H1 (cell line): Measurements from ENCODE around the gene LAMA4. TPM values are rescaled to one million over a fixed set of nuclear protein-coding genes. Genes with fewer than 3 reads are reported as not detected.

Source experiments
- CEBPB ChIP-seq: IDR thresholded peaks from 2 replicates; pipeline ENCODE4 v1.6.1; 2012; ENCODE audit warnings: low read depth, low read length
- KDM5A ChIP-seq: fragments of 200-600 bp; IDR thresholded peaks from 2 replicates; pipeline ENCODE4 v1.7.1; 2012; ENCODE audit warnings: mild to moderate bottlenecking, low read length, inconsistent platforms, mixed read lengths
- NRF1 ChIP-seq: IDR thresholded peaks from 2 replicates; pipeline ENCODE4 v1.6.1; 2011; ENCODE audit warnings: mild to moderate bottlenecking, low read depth, low read length, improper control_type of control experiment
- RAD21 ChIP-seq, 2 experiments: IDR thresholded peaks in 1 of 2; conservative IDR thresholded peaks in 1 of 2; 2 replicates each; pipeline ENCODE4 v1.6.1; 2011; ENCODE audit warnings: low read depth in 2 of 2, low read length in 2 of 2, improper control_type of control experiment in 1 of 2, inconsistent platforms in 1 of 2, mild to moderate bottlenecking in 1 of 2, moderate library complexity in 1 of 2
- polyA plus RNA-seq, 7 experiments: library from polyadenylated mRNA; depleted of rRNA in 3 of 7; stranded (reverse) in 5 of 7; unstranded in 2 of 7; fragments of >200 nt in 5 of 7; fragments of 200-250 nt in 2 of 7; gene quantifications; 1 replicate in 5 of 7; 2 replicates in 1 of 7; 4 replicates in 1 of 7; pipeline versions ENCODE4 v1.2.1 to v1.2.3, GENCODE V29; 2011 to 2013; ENCODE audit warnings: missing spikeins in 2 of 7, mixed read lengths in 2 of 7
- total RNA-seq: library from RNA; stranded (reverse); fragmentation: NEBNext Ultra II Directional; extraction: Animal tissue kit (Norgen Biotek cat#: 25700); gene quantifications from 2 replicates; pipeline ENCODE4 v1.2.1, GENCODE V29; 2021

Gene LAMA4
- total and polyA plus RNA-seq, 2 of the 8 experiments (the other 6 are each of a cell fraction or from before 2014, with no cell fraction given) = 0.95 to 1.5 TPM

DNA sequence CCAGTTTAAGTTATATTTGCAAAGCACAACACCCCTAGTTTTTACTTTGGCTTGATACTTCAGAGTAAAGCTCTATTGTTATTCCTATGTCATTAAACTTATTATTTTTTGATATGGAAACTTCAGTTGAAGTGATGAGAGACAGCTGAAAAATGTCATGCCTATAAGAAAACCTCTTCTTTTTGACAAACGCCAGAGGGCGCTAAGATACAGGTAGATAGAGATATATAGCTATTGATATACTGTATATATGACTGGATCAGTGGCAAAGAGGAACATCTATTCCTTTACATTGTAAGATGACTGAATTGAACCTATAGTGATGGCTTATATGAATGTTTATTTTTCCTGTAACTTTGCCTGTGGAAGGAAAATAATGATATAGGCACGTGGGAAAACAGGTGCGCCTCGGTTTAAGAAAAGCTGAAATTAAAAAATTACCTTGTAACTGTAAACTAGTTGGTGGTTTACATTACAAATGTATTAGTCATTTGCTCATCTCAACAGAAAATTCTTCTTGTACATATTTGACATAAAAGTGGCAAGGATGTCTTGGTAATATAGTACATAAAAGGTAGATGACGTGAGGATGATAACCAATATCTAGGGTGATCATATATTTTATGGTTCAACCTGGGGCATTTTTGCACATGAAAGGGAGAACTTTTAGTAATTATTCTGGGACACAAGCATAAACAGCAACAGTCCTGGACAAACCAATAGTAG is 74.1 kb downstream of the LAMA4 start (continued):
- TF ChIP-seq RAD21 (IDR thresholded peaks at IDR 0.05 in 1 of 2, conservative IDR thresholded peaks at IDR 0.05 in 1 of 2; ENCODE audit: low read depth in 2 of 2, low read length in 2 of 2) = peak; percentile 84 to 86
- no peak for TF ChIP-seq NRF1
- no peak for TF ChIP-seq KDM5A
- TF ChIP-seq CEBPB = no peak
